HG02884 (cell line): ENCODE measurements around the gene PPHLN1.
A peak's percentile ranks its signal among the peaks of the same experiment; 100 is the strongest.

ENCODE experiments used
- ATAC-seq: cut with Tn5 transposase; IDR thresholded peaks from one replicate; pipeline ENCODE4 v1.9.1; 2021; ENCODE audit warnings: mild to moderate bottlenecking, moderate library complexity; ENCODE audit not compliant: unreplicated experiment

PPHLN1 gene

DNA sequence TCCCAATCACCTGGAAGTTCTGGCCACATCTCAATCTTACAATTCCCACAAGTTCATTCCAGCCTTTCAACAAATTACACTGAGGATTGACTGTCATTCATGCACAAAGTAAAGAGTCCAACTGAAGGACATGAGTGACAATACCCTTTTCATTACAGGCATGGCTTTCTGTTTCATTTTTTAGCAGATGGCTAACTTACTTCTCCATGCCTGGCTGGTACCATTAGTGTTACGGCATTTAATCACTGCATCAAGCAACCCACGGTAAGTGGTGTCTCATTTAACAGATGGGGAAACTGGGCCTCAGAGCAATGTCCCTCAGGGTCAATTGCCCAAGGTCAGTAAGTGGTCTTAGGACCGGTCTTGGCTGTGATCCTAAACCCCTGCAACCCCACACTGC, 149.1 kb downstream of the PPHLN1 start:
- no peak for ATAC-seq

DNA sequence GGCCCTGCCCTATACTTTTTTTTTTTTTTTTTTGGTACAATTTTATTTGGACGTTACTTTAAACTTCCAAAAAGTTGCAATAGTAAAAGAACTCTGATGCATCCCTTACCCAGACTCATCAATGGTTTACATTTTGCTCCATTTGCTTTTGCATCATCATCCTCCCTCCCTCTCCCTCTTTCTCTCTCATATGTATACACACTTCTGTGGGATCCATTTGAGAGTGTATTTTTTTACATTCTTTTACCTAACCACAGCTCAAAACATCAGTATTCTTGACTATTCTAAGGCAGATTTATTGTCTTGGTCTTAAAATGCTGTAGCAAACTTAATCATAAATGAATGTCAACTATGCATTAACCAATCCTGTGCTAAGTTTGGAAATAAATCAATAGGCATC, 152.0 kb downstream of the PPHLN1 start:
- no peak for ATAC-seq

DNA sequence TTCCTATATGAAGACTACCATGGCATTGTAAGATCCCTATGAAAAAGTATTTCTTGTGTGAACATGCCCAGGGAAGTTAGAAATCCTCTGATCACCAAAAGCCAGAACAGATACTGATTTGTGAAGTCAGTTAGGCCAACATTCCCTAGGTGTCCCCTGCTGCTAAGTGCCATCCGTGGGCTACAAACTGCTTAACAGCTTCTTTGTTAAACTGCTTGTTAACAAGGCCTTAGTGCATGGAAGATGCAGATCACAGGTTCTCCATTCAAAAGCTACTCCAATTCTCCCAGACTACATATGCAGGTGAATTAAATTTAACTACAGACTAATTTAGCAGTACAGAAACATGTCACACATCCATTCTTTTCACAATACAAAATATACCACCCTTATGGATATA, 155.4 kb downstream of the PPHLN1 start:
- ATAC-seq: no peak

DNA sequence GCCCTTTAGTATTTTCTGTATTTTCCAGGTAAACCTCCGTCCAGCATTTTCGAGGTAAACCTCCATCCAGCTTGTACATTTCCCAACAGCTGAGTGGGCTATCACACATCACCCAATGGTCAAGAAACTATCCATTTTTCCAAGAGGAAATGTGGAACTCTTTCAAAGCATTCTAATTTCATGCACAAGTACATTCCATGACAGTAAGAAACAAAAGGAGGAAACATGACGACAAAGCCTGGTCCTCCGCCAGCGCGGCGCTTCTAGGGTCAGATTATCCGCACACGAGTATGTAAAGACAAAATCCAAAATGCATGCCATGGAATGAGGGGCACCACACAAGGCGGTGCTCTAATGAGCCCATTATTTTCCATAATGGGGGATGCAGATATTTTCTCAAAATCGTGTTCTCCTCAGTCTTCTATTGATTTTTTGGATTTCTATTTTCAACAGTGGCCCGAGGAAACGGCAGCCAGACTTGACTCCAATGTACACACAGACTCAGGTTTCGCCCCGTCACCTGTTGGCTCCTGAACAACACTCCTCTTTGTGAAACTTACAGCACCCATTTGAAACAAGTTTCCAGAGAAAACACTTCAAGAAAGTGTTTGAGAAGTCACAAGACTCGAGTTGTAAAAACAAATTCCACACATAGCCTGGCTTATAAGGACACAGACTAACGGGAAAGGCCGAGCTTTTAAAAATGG, 156.2 kb downstream of the PPHLN1 start:
- no peak for ATAC-seq

DNA sequence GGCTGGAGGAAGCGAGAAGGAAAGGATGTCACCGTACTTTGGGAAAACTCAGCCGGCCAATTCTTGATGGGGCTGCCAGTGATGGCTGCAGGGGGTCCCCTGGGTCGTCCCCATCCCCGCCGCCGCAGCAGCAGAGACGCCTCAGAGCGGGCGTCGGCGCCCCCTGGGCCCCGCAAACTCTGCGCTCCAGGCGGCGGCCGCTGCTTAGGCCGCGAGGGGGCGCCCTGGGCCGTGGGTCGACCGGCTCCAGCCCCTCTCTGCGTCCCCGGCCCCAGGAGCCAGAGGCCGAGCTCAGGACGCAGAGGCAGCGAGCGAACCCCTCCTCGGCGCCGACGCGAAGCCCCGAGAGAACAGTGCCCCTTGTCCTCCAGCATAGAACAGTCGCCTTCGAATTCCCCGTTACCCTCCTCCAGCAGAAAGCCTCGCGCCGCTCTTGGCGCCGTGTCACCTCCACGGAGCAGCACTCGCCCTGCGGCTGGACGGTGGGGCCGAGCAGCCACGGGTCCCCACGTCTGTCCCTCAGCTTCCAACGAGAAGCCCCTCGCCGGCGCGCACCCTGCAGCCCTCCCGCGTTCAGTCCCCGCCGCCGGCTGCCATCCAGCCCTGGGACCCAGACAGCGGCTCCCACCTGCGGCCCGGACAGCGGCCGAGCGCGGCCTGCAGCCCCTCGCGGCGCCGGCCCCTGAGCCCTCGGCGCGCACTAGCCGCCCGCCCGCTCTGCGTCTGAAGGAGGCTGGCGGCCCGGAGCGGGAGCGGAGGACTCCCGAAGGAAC, 157.0 kb downstream of the PPHLN1 start:
- ATAC-seq: peak; percentile 64

DNA sequence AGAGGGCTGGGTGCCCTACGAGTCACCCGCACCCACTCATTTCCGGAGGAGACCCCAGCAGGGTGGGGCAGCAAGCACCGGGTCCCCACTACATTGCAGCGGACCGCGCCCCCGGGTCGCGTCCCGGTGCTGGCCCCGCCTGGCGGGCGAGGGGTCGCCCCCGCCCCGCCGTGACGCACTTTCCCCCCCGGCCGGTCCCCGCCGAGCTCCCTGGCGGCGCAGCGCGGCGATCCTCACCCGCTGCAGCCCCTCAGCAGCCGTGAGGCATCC, 157.5 kb downstream of the PPHLN1 start:
- ATAC-seq: peak; percentile 18

DNA sequence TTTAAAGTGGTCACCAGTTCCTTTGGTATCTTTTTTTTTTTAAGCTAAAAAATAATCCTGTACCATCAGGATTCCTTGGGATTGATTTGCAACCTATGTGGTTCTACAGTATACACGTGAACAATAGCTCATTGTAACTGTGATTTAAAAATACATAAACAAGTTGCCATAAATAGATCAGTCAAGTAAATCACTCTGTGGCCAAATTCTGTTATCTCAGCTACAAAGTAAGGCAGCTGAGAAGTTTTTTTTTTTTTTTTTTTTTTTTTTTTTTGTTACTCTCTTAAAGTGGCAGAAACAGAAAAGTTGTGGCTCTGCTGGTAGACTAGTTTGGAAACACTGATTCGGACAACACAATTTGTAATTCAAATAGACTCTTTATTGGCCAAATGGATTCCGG, 159.0 kb downstream of the PPHLN1 start:
- ATAC-seq: no peak

DNA sequence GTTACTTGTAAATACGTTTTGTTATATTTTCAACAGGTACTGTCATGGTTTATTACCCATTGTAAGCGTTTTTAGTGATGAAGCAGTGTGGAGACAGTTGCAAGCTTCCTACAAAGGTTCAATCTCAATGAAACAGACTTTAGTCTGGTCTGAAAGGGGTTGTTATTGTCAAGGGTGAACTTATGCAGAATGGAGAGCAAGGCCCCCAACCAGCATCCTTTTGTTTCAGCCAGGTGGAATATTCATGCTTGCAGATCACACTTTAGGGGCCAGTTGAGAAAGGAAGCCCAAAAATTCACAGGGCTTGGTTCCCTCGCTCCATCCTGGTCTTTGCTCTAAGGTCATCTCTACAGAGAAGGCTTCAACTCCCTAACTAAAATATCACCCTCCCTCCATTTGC, 159.9 kb downstream of the PPHLN1 start:
- ATAC-seq: no peak

DNA sequence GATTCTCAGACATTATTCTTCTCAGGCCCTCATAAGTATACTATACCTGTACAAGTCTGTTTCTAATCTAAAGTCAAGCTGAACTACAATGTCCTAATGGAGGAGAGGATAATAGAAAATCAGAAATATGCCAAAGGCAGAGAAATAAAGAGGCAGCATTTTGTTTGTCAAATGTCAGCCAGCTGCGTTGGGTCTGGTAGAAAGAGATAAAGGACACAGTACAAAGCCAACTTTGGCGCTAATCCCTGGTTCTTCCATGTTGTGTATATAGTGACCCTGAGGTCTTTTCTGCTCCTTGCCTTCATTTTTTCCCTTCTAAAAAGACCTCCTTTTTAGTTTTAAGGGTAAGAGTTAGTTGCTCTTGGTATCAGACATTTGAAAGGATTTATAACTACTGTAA, 160.4 kb downstream of the PPHLN1 start:
- no peak for ATAC-seq

DNA sequence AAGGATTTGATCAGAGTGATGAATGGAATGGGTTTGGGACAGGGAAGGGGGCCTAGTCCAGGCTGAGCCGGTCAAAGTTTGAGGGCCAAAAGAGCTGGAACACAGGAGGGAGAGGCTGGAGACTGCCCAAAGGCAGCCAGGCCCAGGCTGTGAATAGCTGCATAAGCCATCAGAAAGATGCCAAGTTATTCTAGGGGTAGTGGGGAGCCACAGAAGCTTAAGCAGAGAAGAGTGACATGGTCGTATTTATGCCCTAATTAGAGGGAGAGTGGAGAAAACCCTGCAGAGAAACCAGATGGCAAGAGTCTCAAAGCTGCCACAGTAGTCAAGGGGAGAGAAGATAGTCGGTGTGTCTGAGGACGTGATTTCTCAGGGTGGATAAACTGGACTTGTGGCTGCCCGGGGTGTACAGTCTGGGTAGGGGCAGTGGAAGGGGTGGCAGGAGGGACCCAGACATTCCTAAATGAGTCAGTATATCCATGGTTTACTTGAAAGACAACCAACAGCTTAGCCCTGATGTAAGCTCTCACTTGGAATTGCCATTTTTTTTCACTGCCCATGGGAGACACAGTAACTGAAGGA, 164.4 kb downstream of the PPHLN1 start:
- ATAC-seq: no peak
